CD1c-positive myeloid dendritic cell (primary cell): ENCODE results near the gene ITLN1.

Experiments used
- DNase-seq: peaks from one replicate; pipeline ENCODE4 v3.0.0-alpha.2; 2016; ENCODE audit errors: extremely low spot score

Gene ITLN1

GRCh38 chr1:160858507-160858906 is 26.5 kb downstream of the ITLN1 start:
- DNase-seq = no peak

GRCh38 chr1:160858097-160858496 is 26.9 kb downstream of the ITLN1 start:
- no peak for DNase-seq

GRCh38 chr1:160855181-160855981 is 29.6 kb downstream of the ITLN1 start:
- DNase-seq = no peak

- no peak for DNase-seq
Measured at GRCh38 chr1:160853754-160854153, 31.2 kb downstream of the ITLN1 start.

- no peak for DNase-seq
Measured at GRCh38 chr1:160853014-160853413, 32.0 kb downstream of the ITLN1 start.

GRCh38 chr1:160850993-160851392 is 34.0 kb downstream of the ITLN1 start:
- no peak for DNase-seq

- DNase-seq = no peak
Measured at GRCh38 chr1:160850541-160850940, 34.4 kb downstream of the ITLN1 start.

- DNase-seq = no peak
Measured at GRCh38 chr1:160846281-160846680, 38.7 kb downstream of the ITLN1 start.

GRCh38 chr1:160844447-160845232 is 40.3 kb downstream of the ITLN1 start:
- no peak for DNase-seq

- DNase-seq = no peak
Measured at GRCh38 chr1:160841079-160841478, 43.9 kb downstream of the ITLN1 start.

- DNase-seq = no peak
Measured at GRCh38 chr1:160839746-160840145, 45.2 kb downstream of the ITLN1 start.

GRCh38 chr1:160838888-160839287 is 46.1 kb downstream of the ITLN1 start:
- no peak for DNase-seq

- DNase-seq = peak; percentile 61
Measured at GRCh38 chr1:160837558-160838205, 47.3 kb downstream of the ITLN1 start.

- DNase-seq = no peak
Measured at GRCh38 chr1:160836981-160837557, 47.9 kb downstream of the ITLN1 start.

GRCh38 chr1:160836561-160836960 is 48.4 kb downstream of the ITLN1 start:
- peak; percentile 49 for DNase-seq

GRCh38 chr1:160835751-160836150 is 49.2 kb downstream of the ITLN1 start:
- DNase-seq = no peak

GRCh38 chr1:160834945-160835565 is 49.9 kb downstream of the ITLN1 start:
- peak; percentile 68 for DNase-seq

GRCh38 chr1:160830321-160831153 is 54.4 kb downstream of the ITLN1 start:
- DNase-seq = peak; percentile 67

- no peak for DNase-seq
Measured at GRCh38 chr1:160829766-160830165, 55.2 kb downstream of the ITLN1 start.

GRCh38 chr1:160827418-160827817 is 57.6 kb downstream of the ITLN1 start:
- DNase-seq = peak; percentile 58

- no peak for DNase-seq
Measured at GRCh38 chr1:160826546-160826945, 58.4 kb downstream of the ITLN1 start.
